GM12891 (cell line): Measurements from ENCODE around the gene HEPACAM2.

Experiments used
- PAX5 ChIP-seq: IDR thresholded peaks from 2 replicates; pipeline ENCODE4 v1.6.1; 2011; ENCODE audit warnings: low read length, moderate library complexity, mild to moderate bottlenecking; ENCODE audit not compliant: insufficient read depth, severe bottlenecking
- POLR2A ChIP-seq: IDR thresholded peaks from 2 replicates; pipeline ENCODE4 v1.6.1; 2011; ENCODE audit warnings: low read depth, low read length, control low read depth
- POLR2AphosphoS5 ChIP-seq: IDR thresholded peaks from 2 replicates; pipeline ENCODE4 v1.6.1; 2011; ENCODE audit warnings: low read depth, low read length, control low read depth
- POU2F2 ChIP-seq: IDR thresholded peaks from 2 replicates; pipeline ENCODE4 v1.6.1; 2011; ENCODE audit warnings: low read depth, mild to moderate bottlenecking, control low read depth, low read length, moderate library complexity
- SPI1 ChIP-seq: IDR thresholded peaks from 2 replicates; pipeline ENCODE4 v1.6.1; 2011; ENCODE audit warnings: low read depth, low read length, control low read depth
- TAF1 ChIP-seq: IDR thresholded peaks from 2 replicates; pipeline ENCODE4 v1.6.1; 2011; ENCODE audit warnings: low read depth, low read length, control low read depth

DNA sequence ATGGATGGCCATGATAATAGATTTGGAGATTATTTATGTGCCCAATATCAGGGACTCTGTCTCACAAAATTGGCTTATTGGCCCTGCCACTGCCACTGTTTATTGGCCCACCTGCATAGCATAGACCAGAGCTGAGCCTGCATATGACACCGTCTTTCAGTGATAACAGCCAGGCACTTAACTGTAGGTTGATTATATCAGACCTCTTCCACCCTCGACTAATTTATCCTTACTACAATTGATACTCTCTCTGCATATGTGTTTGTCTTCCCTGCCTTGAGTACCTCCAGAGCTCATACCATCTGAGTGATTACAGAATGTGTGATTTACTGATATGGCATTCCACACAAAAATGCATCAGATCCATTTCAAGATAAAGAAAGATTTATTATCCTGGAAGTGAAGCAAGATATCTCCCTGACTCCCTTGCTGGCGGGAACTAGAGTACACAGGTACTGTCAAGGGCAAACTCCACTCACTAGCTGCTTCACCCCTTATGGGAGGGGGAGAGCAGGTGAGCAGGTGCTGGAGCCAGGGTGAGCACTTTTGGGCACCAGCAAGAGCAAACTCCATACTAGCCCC lies 65.0 kb downstream of the HEPACAM2 start:
- no peak for TF ChIP-seq POLR2A
- no peak for TF ChIP-seq TAF1
- TF ChIP-seq POLR2AphosphoS5, result no peak
- TF ChIP-seq PAX5, result no peak
- no peak for TF ChIP-seq SPI1
- TF ChIP-seq POU2F2, result no peak
